IMR-90 (cell line): ENCODE data around the gene NFASC. TPM values are rescaled to one million over a fixed set of nuclear protein-coding genes. Genes with fewer than 3 reads are reported as not detected.

ENCODE experiments used
- ATAC-seq: fragments of 200-7000 bp; cut with Tn5 transposase; 2 replicates; pipeline ENCODE4 v1.9.1; 2020; ENCODE audit warnings: low read depth, mild to moderate bottlenecking, moderate library complexity
- BruUV-seq: library from RNA; stranded (reverse); fragments of 400-500 nt; replicated peaks from 2 replicates; lab custom pipeline; 2021; lab: Mats Ljungman, UMichigan
- CTCF ChIA-PET: fragments of 300-600 bp; formaldehyde crosslinking; extraction: SDS; loops from one replicate; lab custom pipeline; 2021; ENCODE audit warnings: antibody characterized with exemption; lab: Yijun Ruan, JAX
- POLR2A ChIA-PET: fragments of 300-600 bp; sonication (Branson Sonifier 250); formaldehyde crosslinking; loops from one replicate; lab custom pipeline; 2022; ENCODE audit warnings: antibody characterized with exemption; ENCODE audit not compliant: unreplicated experiment; lab: Charles Lee
- DNase-seq: peaks from one replicate; pipeline ENCODE4 v3.0.0; 2013
- H2AFZ ChIP-seq: replicated peaks from 2 replicates; pipeline ENCODE3; 2013; ENCODE audit warnings: low read length, mild to moderate bottlenecking; ENCODE audit not compliant: poor library complexity
- H2AK5ac ChIP-seq: 2 replicates; pipeline ENCODE4 v1.6.1; 2013; ENCODE audit warnings: low read depth, low read length, inconsistent platforms
- H2AK9ac ChIP-seq: replicated peaks from 2 replicates; pipeline ENCODE3; 2013; ENCODE audit warnings: mild to moderate bottlenecking, low read depth, low read length, moderate library complexity; ENCODE audit not compliant: poor library complexity
- H2BK120ac ChIP-seq: 2 replicates; pipeline ENCODE4 v1.6.1; 2013; ENCODE audit warnings: low read depth, low read length, inconsistent platforms
- H2BK15ac ChIP-seq: 3 replicates; pipeline ENCODE4 v1.6.1; 2013; ENCODE audit warnings: low read depth, low read length, inconsistent platforms
- H2BK20ac ChIP-seq: 2 replicates; pipeline ENCODE4 v1.6.1; 2013; ENCODE audit warnings: low read depth, mild to moderate bottlenecking, inconsistent platforms, low read length, moderate library complexity
- H2BK5ac ChIP-seq: 2 replicates; pipeline ENCODE4 v1.6.1; 2013; ENCODE audit warnings: mild to moderate bottlenecking, low read depth, low read length, inconsistent platforms; ENCODE audit not compliant: poor library complexity, severe bottlenecking
- H3K14ac ChIP-seq: replicated peaks from 2 replicates; pipeline ENCODE4 v1.6.1; 2013; ENCODE audit warnings: low read depth, low read length, inconsistent platforms
- H3K18ac ChIP-seq: 2 replicates; pipeline ENCODE4 v1.6.1; 2013; ENCODE audit warnings: low read depth, low read length, control low read depth
- H3K23ac ChIP-seq: 2 replicates; pipeline ENCODE4 v1.6.1; 2013; ENCODE audit warnings: low read depth, low read length, inconsistent platforms
- H3K27ac ChIP-seq: 2 replicates; pipeline ENCODE4 v1.5.1; 2013; ENCODE audit warnings: mild to moderate bottlenecking, control low read depth, low read length; ENCODE audit not compliant: insufficient read depth
- H3K27me3 ChIP-seq: 2 replicates; pipeline ENCODE4 v1.6.1; 2013; ENCODE audit warnings: low read length; ENCODE audit not compliant: control insufficient read depth, insufficient read depth
- H3K36me3 ChIP-seq: 2 replicates; pipeline ENCODE4 v1.6.1; 2013; ENCODE audit warnings: low read length, mixed read lengths; ENCODE audit not compliant: control insufficient read depth, insufficient read depth
- H3K4ac ChIP-seq: 2 replicates; pipeline ENCODE4 v1.6.1; 2013; ENCODE audit warnings: low read depth, low read length, inconsistent platforms
- H3K4me1 ChIP-seq: 2 replicates; pipeline ENCODE4 v1.6.1; 2013; ENCODE audit warnings: low read length, mixed read lengths; ENCODE audit not compliant: control insufficient read depth, insufficient read depth
- H3K4me2 ChIP-seq: 2 replicates; pipeline ENCODE4 v1.6.1; 2013; ENCODE audit warnings: low read depth, mild to moderate bottlenecking, control low read depth, low read length, moderate library complexity
- H3K4me3 ChIP-seq: 2 replicates; pipeline ENCODE4 v1.5.1; 2013; ENCODE audit warnings: low read depth, mild to moderate bottlenecking, control low read depth, low read length, moderate library complexity; ENCODE audit not compliant: insufficient read depth
- H3K56ac ChIP-seq: 2 replicates; pipeline ENCODE4 v1.6.1; 2013; ENCODE audit warnings: low read length, inconsistent platforms; ENCODE audit not compliant: insufficient read depth; ENCODE audit errors: extremely low read depth
- H3K79me1 ChIP-seq, 2 experiments: 2 replicates each; pipeline ENCODE4 v1.6.1; 2013; ENCODE audit warnings: low read length in 2 of 2, inconsistent platforms in 1 of 2, low read depth in 1 of 2
- H3K9ac ChIP-seq: 2 replicates; pipeline ENCODE4 v1.6.1; 2013; ENCODE audit warnings: low read depth, low read length, control low read depth
- H3K9me1 ChIP-seq: 2 replicates; pipeline ENCODE4 v1.6.1; 2013; ENCODE audit warnings: low read length, inconsistent platforms; ENCODE audit not compliant: insufficient read depth
- H3K9me3 ChIP-seq: 2 replicates; pipeline ENCODE4 v1.6.1; 2013; ENCODE audit warnings: low read length; ENCODE audit not compliant: control insufficient read depth, insufficient read depth
- H4K20me1 ChIP-seq: 2 replicates; pipeline ENCODE4 v1.6.1; 2013; ENCODE audit warnings: low read length, inconsistent platforms; ENCODE audit not compliant: insufficient read depth
- H4K5ac ChIP-seq: 2 replicates; pipeline ENCODE4 v1.6.1; 2013; ENCODE audit warnings: mild to moderate bottlenecking, low read depth, low read length, control low read depth
- H4K8ac ChIP-seq, 2 experiments: 2 replicates each; pipeline ENCODE4 v1.6.1; 2013; ENCODE audit warnings: low read depth in 2 of 2, low read length in 2 of 2, control low read depth in 1 of 2, inconsistent platforms in 1 of 2
- H4K91ac ChIP-seq: 2 replicates; pipeline ENCODE4 v1.6.1; 2013; ENCODE audit warnings: low read depth, low read length, inconsistent platforms; ENCODE audit not compliant: insufficient read depth
- BHLHE40 ChIP-seq: fragments of 150-350 bp; IDR thresholded peaks from 2 replicates; pipeline ENCODE4 v1.6.1; 2016; ENCODE audit warnings: mild to moderate bottlenecking, low read depth, low read length
- CEBPB ChIP-seq: IDR thresholded peaks from 2 replicates; pipeline ENCODE4 v1.6.1; 2012; ENCODE audit warnings: low read depth, low read length, improper control_type of control experiment
- CHD1 ChIP-seq: IDR thresholded peaks from 2 replicates; pipeline ENCODE4 v1.6.1; 2012; ENCODE audit warnings: low read depth, low read length, improper control_type of control experiment
- ELK1 ChIP-seq: fragments of 150-350 bp; IDR thresholded peaks from 2 replicates; pipeline ENCODE4 v1.6.1; 2016; ENCODE audit warnings: low read depth, mild to moderate bottlenecking, low read length, moderate library complexity, borderline replicate concordance
- FOS ChIP-seq: fragments of 150-350 bp; IDR thresholded peaks from 2 replicates; pipeline ENCODE4 v1.6.1; 2016; ENCODE audit warnings: low read depth, low read length
- MAFK ChIP-seq: IDR thresholded peaks from 2 replicates; pipeline ENCODE4 v1.6.1; 2012; ENCODE audit warnings: low read depth, low read length, improper control_type of control experiment
- MAZ ChIP-seq: IDR thresholded peaks from 2 replicates; pipeline ENCODE4 v1.6.1; 2012; ENCODE audit warnings: low read depth, mild to moderate bottlenecking, low read length, improper control_type of control experiment, moderate library complexity, borderline replicate concordance
- NFE2L2 ChIP-seq: fragments of 150-350 bp; IDR thresholded peaks from 2 replicates; pipeline ENCODE4 v1.6.1; 2016; ENCODE audit warnings: low read depth, mild to moderate bottlenecking, low read length
- POLR2A ChIP-seq: IDR thresholded peaks from 2 replicates; pipeline ENCODE4 v1.6.1; 2012; ENCODE audit warnings: mild to moderate bottlenecking, low read depth, low read length
- RAD21 ChIP-seq: IDR thresholded peaks from 2 replicates; pipeline ENCODE4 v1.6.1; 2012; ENCODE audit warnings: low read length, improper control_type of control experiment
- RCOR1 ChIP-seq: IDR thresholded peaks from 2 replicates; pipeline ENCODE4 v1.6.1; 2012; ENCODE audit warnings: mild to moderate bottlenecking, low read length, improper control_type of control experiment; ENCODE audit not compliant: insufficient replicate concordance
- RFX5 ChIP-seq: IDR thresholded peaks from 2 replicates; pipeline ENCODE4 v1.8.0; 2012; ENCODE audit warnings: low read depth, mild to moderate bottlenecking, low read length, moderate library complexity
- SMC3 ChIP-seq: fragments of 150-350 bp; IDR thresholded peaks from 2 replicates; pipeline ENCODE4 v1.6.1; 2016; ENCODE audit warnings: low read depth, mild to moderate bottlenecking, antibody characterized with exemption, low read length, moderate library complexity
- WGBS, 2 experiments: methylation state at CpG; one replicate each; pipeline versions ENCODE4 v1.1.5 to v1.1.7; 2013; ENCODE audit warnings: missing lambda C conversion rate in 2 of 2; ENCODE audit not compliant: insufficient read length in 1 of 2; ENCODE audit errors: extremely low coverage in 2 of 2; 5-methylcytosine and 5-hydroxymethylcytosine counted together
- dilution Hi-C: fragments of 300-500 bp; cut with HindIII; formaldehyde crosslinking; loops from one replicate; pipeline ENCODE4 v1.14.3; 2018; ENCODE audit warnings: low sequenced_read_pairs; ENCODE audit not compliant: unreplicated experiment
- in situ Hi-C: fragments of 300-500 bp; cut with MboI; formaldehyde crosslinking; loops from 3 replicates; pipeline ENCODE4 v1.14.3; 2019; ENCODE audit warnings: low sequenced_read_pairs, inconsistent platforms, mixed read lengths
- intact Hi-C: fragments of 100-400 bp; cut with micrococcal nuclease; formaldehyde crosslinking; loops from 2 replicates; pipeline ENCODE4 v1.10.0; 2022
- polyA plus RNA-seq, 3 experiments: library from polyadenylated mRNA; depleted of rRNA; stranded (reverse); fragments of >200 nt; gene quantifications; 2 replicates each; pipeline ENCODE4 v1.2.3, GENCODE V29; 2012; ENCODE audit warnings: low replicate concordance in 1 of 3
- total RNA-seq: library from RNA; depleted of rRNA; stranded (reverse); fragments of >200 nt; gene quantifications from 2 replicates; pipeline ENCODE4 v1.2.3, GENCODE V29; 2012
- TF ChIP-seq, protein P1 (sequence below): conservative IDR thresholded peaks from 2 replicates; pipeline ENCODE4 v1.5.1; 2012; ENCODE audit warnings: mild to moderate bottlenecking, low read depth, low read length, improper control_type of control experiment
- TF ChIP-seq, protein P2 (sequence below): fragments of 150-350 bp; IDR thresholded peaks from 2 replicates; pipeline ENCODE4 v1.6.1; 2017; ENCODE audit warnings: mild to moderate bottlenecking, antibody characterized with exemption, low read length, low read depth

Gene NFASC
- total and polyA plus RNA-seq, 2 of the 4 experiments (the other 2 are of a cell fraction), result 0.18 to 0.79 TPM

DNA sequence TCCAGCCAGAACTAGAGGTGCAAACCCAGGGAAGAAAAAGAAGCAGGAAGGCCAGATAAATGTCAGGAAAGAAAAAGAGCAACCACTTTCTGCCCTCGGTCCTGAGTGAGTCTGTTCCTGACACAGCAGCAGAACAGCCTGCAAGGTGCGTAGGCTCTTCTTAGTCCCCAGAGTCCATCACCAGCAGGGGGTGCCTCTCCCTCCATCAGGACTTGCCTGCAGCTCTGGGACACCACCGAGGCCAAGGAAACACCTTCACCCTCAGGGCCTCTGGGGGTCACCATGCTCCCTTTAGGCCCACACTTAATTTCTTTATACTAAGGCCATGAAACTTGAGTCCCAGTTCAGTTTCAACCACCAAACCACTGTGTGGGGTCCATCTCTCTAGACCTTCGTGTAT, 43.7 kb upstream of the NFASC start:
- Histone ChIP-seq H3K4me3 (no peak overlapping the region), H3K4ac (no peak overlapping the region), H2BK15ac (no peak overlapping the region), H3K9ac (no peak overlapping the region), H4K5ac (no peak overlapping the region), H3K9me3 (no peaks in the 10 kb centered on the region), H3K36me3 (no peaks in the 10 kb centered on the region), H3K27me3 (peaks cover 15% of the 10 kb centered on the region), H3K79me1 (no peaks in the 10 kb centered on the region), H2AK9ac (no peak overlapping the region), H4K20me1 (0 out of 2 replicates have a peak, but pooled peaks cover 3% of the 10 kb centered on the region), H3K4me2 (no peak overlapping the region), H3K4me1 (no peaks in the 10 kb centered on the region), H3K27ac (no peak overlapping the region), H3K23ac (no peak overlapping the region), H2BK120ac (no peak overlapping the region), H2AFZ (no peak overlapping the region), H2BK20ac (no peak overlapping the region), H4K91ac (no peak overlapping the region), H4K8ac (no peak overlapping the region), H3K56ac (no peak overlapping the region), H3K18ac (no peak overlapping the region), H2BK5ac (no peak overlapping the region), H2AK5ac (no peak overlapping the region), H3K14ac (no peak overlapping the region), H3K9me1 (no peaks in the 10 kb centered on the region)
- ATAC-seq, result no peak
- ChIA-PET CTCF (interaction anchor here (1.0 to 1.1 kb wide), 2 partner anchors 20 kb away, joined by 3 read pairs; no protein-coding TSS in a partner anchor), POLR2A (no interaction called here)
- intact Hi-C loops (no loop called here), dilution Hi-C loops (no loop called here), in situ Hi-C loops (no loop called here)
- no peak for DNase-seq
- 0% methylated on average over 1 of the region's 4 CpGs; no CpG with 5 or more reads in 1 of the 2 experiments for WGBS, 2 experiments
- BruUV-seq, result no TSS peak
- TF ChIP-seq, protein P1, sequence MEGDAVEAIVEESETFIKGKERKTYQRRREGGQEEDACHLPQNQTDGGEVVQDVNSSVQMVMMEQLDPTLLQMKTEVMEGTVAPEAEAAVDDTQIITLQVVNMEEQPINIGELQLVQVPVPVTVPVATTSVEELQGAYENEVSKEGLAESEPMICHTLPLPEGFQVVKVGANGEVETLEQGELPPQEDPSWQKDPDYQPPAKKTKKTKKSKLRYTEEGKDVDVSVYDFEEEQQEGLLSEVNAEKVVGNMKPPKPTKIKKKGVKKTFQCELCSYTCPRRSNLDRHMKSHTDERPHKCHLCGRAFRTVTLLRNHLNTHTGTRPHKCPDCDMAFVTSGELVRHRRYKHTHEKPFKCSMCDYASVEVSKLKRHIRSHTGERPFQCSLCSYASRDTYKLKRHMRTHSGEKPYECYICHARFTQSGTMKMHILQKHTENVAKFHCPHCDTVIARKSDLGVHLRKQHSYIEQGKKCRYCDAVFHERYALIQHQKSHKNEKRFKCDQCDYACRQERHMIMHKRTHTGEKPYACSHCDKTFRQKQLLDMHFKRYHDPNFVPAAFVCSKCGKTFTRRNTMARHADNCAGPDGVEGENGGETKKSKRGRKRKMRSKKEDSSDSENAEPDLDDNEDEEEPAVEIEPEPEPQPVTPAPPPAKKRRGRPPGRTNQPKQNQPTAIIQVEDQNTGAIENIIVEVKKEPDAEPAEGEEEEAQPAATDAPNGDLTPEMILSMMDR, result no peak
- TF ChIP-seq RAD21 (no peak), SMC3 (no peak), NFE2L2 (no peak), FOS (no peak), RCOR1 (no peak), CEBPB (no peak), BHLHE40 (no peak), ELK1 (no peak), CHD1 (no peak), POLR2A (no peak), MAFK (no peak), RFX5 (no peak), MAZ (no peak)
- TF ChIP-seq, protein P2, sequence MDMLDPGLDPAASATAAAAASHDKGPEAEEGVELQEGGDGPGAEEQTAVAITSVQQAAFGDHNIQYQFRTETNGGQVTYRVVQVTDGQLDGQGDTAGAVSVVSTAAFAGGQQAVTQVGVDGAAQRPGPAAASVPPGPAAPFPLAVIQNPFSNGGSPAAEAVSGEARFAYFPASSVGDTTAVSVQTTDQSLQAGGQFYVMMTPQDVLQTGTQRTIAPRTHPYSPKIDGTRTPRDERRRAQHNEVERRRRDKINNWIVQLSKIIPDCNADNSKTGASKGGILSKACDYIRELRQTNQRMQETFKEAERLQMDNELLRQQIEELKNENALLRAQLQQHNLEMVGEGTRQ, result no peak
